Caco-2 (cell line): ENCODE measurements around the gene POU2F2. TPM values are rescaled to one million over a fixed set of nuclear protein-coding genes. Genes with fewer than 3 reads are reported as not detected.

Experiments
- BruUV-seq: library from RNA; stranded (reverse); fragments of 400-500 nt; replicated peaks from 2 replicates; lab custom pipeline; 2021; lab: Mats Ljungman, UMichigan
- CTCF ChIA-PET: fragments of 300-600 bp; sonication (Branson Sonifier 250); formaldehyde crosslinking; loops from one replicate; lab custom pipeline; 2022; ENCODE audit warnings: antibody characterized with exemption; lab: Charles Lee
- POLR2A ChIA-PET: fragments of 300-600 bp; sonication (Branson Sonifier 250); formaldehyde crosslinking; loops from one replicate; lab custom pipeline; 2022; ENCODE audit warnings: antibody characterized with exemption; lab: Charles Lee
- DNase-seq, 2 experiments: peaks; one replicate each; pipeline versions ENCODE4 v3.0.0 to v3.0.0-alpha.2; 2020 to 2022
- H3K27me3 ChIP-seq: replicated peaks from 2 replicates; pipeline ENCODE4 v1.6.0; 2011; ENCODE audit warnings: low read length; ENCODE audit not compliant: control insufficient read depth, insufficient read depth
- H3K36me3 ChIP-seq: 2 replicates; pipeline ENCODE4 v1.5.1; 2011; ENCODE audit warnings: low read length; ENCODE audit not compliant: control insufficient read depth, insufficient read depth
- H3K4me1 ChIP-seq: fragments of 250-450 bp; sonication (Bioruptor Pico); 2 replicates; pipeline ENCODE4 v1.5.1; 2020; ENCODE audit warnings: mild to moderate bottlenecking
- H3K4me3 ChIP-seq: 2 replicates; pipeline ENCODE4 v1.5.1; 2011; ENCODE audit warnings: low read depth, mild to moderate bottlenecking, control low read depth, low read length
- H3K9me3 ChIP-seq: fragments of 250-450 bp; sonication (Bioruptor Pico); 2 replicates; pipeline ENCODE4 v1.5.1; 2020; ENCODE audit warnings: mild to moderate bottlenecking, moderate library complexity
- H3K27ac Mint-ChIP-seq: one replicate; pipeline ENCODE4 v1.8.0; 2022; ENCODE audit warnings: mixed read lengths; ENCODE audit not compliant: unreplicated experiment
- H3K27me3 Mint-ChIP-seq: one replicate; pipeline ENCODE4 v1.8.0; 2022; ENCODE audit warnings: mixed read lengths; ENCODE audit not compliant: insufficient read depth, unreplicated experiment
- H3K36me3 Mint-ChIP-seq: one replicate; pipeline ENCODE4 v1.8.0; 2022; ENCODE audit warnings: mild to moderate bottlenecking, mixed read lengths; ENCODE audit not compliant: insufficient read depth, unreplicated experiment
- H3K4me1 Mint-ChIP-seq: one replicate; pipeline ENCODE4 v1.8.0; 2022; ENCODE audit warnings: low read depth, mixed read lengths; ENCODE audit not compliant: unreplicated experiment
- H3K4me3 Mint-ChIP-seq: one replicate; pipeline ENCODE4 v1.8.0; 2022; ENCODE audit warnings: mild to moderate bottlenecking, moderate library complexity, mixed read lengths; ENCODE audit not compliant: unreplicated experiment
- H3K9me3 Mint-ChIP-seq: one replicate; pipeline ENCODE4 v1.8.0; 2022; ENCODE audit warnings: mixed read lengths; ENCODE audit not compliant: unreplicated experiment
- intact Hi-C: fragments of 100-400 bp; cut with micrococcal nuclease; formaldehyde crosslinking; loops from one replicate; pipeline ENCODE4 v1.10.0; 2022; ENCODE audit not compliant: unreplicated experiment
- total RNA-seq: library from RNA; stranded (reverse); gene quantifications from 2 replicates; pipeline ENCODE4 v1.2.3, GENCODE V29; 2022
- TF ChIP-seq, protein P1 (sequence below), 2 experiments: fragments of 200-600 bp in 1 of 2; IDR thresholded peaks; 1 replicate in 1 of 2; 2 replicates in 1 of 2; pipeline versions ENCODE4 v1.5.1 to v1.8.0; 2011 to 2022; ENCODE audit warnings: antibody characterized with exemption in 1 of 2, control low read depth in 1 of 2, inconsistent platforms in 1 of 2, low read depth in 1 of 2, low read length in 1 of 2, mild to moderate bottlenecking in 1 of 2, moderate library complexity in 1 of 2; ENCODE audit not compliant: insufficient read depth in 1 of 2, severe bottlenecking in 1 of 2, unreplicated experiment in 1 of 2

Gene POU2F2
- total RNA-seq, 1 experiment from 2014 or later = 1.5 TPM

GRCh38 chr19:42093926-42094325 lies 38.3 kb downstream of the POU2F2 start:
- BruUV-seq = no TSS peak
- Histone ChIP-seq H3K4me3 (no peak overlapping the region), H3K4me1 (peaks cover 4% of the 10 kb centered on the region; the same call in 1 of the 2 replicates), H3K27me3 (no peaks in the 10 kb centered on the region), H3K36me3 (no peaks in the 10 kb centered on the region), H3K9me3 (no peaks in the 10 kb centered on the region)
- Mint-ChIP-seq H3K9me3 (no peaks in the 10 kb centered on the region), H3K4me1 (no peaks in the 10 kb centered on the region), H3K36me3 (no peaks in the 10 kb centered on the region), H3K4me3 (no peak overlapping the region), H3K27me3 (peaks cover 4% of the 10 kb centered on the region), H3K27ac (no peak overlapping the region)
- TF ChIP-seq, protein P1, sequence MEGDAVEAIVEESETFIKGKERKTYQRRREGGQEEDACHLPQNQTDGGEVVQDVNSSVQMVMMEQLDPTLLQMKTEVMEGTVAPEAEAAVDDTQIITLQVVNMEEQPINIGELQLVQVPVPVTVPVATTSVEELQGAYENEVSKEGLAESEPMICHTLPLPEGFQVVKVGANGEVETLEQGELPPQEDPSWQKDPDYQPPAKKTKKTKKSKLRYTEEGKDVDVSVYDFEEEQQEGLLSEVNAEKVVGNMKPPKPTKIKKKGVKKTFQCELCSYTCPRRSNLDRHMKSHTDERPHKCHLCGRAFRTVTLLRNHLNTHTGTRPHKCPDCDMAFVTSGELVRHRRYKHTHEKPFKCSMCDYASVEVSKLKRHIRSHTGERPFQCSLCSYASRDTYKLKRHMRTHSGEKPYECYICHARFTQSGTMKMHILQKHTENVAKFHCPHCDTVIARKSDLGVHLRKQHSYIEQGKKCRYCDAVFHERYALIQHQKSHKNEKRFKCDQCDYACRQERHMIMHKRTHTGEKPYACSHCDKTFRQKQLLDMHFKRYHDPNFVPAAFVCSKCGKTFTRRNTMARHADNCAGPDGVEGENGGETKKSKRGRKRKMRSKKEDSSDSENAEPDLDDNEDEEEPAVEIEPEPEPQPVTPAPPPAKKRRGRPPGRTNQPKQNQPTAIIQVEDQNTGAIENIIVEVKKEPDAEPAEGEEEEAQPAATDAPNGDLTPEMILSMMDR (IDR thresholded peaks at IDR 0.05; ENCODE audit: insufficient read depth in 1 of 2, low read depth in 1 of 2, low read length in 1 of 2, severe bottlenecking in 1 of 2, unreplicated experiment in 1 of 2) = no peak
- intact Hi-C loops = no loop called here
- no peak for DNase-seq
- ChIA-PET CTCF (no interaction called here), POLR2A (interaction anchor here (0.6 kb wide), 1 partner anchor 71 kb away, joined by 6 read pairs; no protein-coding TSS in a partner anchor)

DNA sequence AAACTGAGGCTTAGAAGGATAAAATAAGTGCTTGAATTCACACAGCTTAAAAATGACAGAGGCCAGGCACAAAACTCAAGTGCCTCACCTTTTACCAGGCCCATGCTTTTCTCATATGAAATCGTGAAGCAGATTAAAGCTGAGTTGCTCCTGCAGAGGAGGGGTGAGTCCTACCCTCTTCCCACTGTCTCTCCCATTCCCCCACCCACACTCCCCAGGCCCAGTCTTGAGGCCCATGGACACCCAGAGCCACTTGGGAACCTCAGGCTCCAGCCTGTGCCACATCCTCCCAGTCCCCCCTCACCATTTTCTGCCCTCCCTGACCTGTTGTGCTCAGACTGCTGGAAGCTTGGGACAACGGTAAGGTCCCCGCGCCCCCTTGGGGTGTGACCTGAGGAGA lies 38.7 kb downstream of the POU2F2 start:
- Mint-ChIP-seq H3K9me3 (no peaks in the 10 kb centered on the region), H3K4me3 (no peak overlapping the region), H3K27ac (no peak overlapping the region), H3K4me1 (no peaks in the 10 kb centered on the region), H3K27me3 (peaks cover 4% of the 10 kb centered on the region), H3K36me3 (no peaks in the 10 kb centered on the region)
- ChIA-PET CTCF (no interaction called here), POLR2A (no interaction called here)
- DNase-seq = no peak
- H3K27me3 ChIP-seq = no peaks in the 10 kb centered on the region
- peaks cover 4% of the 10 kb centered on the region; the same call in 1 of the 2 replicates for H3K4me1 ChIP-seq
- H3K9me3 ChIP-seq = no peaks in the 10 kb centered on the region
- intact Hi-C loops = no loop called here
- TF ChIP-seq, protein P1 (IDR thresholded peaks at IDR 0.05; ENCODE audit: insufficient read depth in 1 of 2, low read depth in 1 of 2, low read length in 1 of 2, severe bottlenecking in 1 of 2, unreplicated experiment in 1 of 2) = no peak
- no TSS peak for BruUV-seq
- H3K4me3 ChIP-seq = no peak overlapping the region
- H3K36me3 ChIP-seq = no peaks in the 10 kb centered on the region

DNA sequence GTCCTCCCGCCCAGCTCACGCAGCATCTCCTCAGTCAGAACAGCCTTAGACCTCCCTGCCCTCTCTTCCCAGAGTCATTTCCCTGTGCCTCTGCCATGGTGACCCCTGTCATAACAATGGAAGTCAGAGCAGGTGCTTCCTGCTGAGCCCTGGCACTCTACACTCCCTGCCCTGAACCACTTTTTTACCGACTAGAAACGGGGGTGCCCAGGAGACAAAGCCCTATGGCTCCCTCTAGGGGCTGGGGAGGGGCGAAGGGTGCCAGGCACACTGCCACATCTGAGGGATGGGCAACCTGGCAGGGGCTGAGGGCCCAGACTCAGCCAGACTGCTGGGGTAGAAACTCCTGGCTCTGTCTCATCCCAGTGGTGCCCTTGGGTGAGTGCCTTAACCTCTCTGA lies 39.9 kb downstream of the POU2F2 start:
- POLR2A ChIA-PET = interaction anchor here (0.6 kb wide), 1 partner anchor 233 kb away, joined by 5 read pairs; the partner anchor contains the start of gene RPS19
- Mint-ChIP-seq H3K4me3 (no peak overlapping the region), H3K27me3 (peaks cover 4% of the 10 kb centered on the region), H3K9me3 (no peaks in the 10 kb centered on the region), H3K36me3 (no peaks in the 10 kb centered on the region), H3K4me1 (peaks cover under 1% of the 10 kb centered on the region), H3K27ac (no peak overlapping the region)
- Histone ChIP-seq H3K4me1 (no peaks in the 10 kb centered on the region), H3K9me3 (no peaks in the 10 kb centered on the region), H3K27me3 (no peaks in the 10 kb centered on the region), H3K36me3 (no peaks in the 10 kb centered on the region), H3K4me3 (no peak overlapping the region)
- CTCF ChIA-PET = interaction anchor here (1.0 kb wide), 1 partner anchor 11 kb away, joined by 5 read pairs; no protein-coding TSS in a partner anchor
- peak in 1 of 2 experiments; percentile 52 for DNase-seq
- TF ChIP-seq, protein P1 (IDR thresholded peaks at IDR 0.05; ENCODE audit: insufficient read depth in 1 of 2, low read depth in 1 of 2, low read length in 1 of 2, severe bottlenecking in 1 of 2, unreplicated experiment in 1 of 2) = peak; percentile 51 to 60
- no TSS peak for BruUV-seq
- intact Hi-C loops = no loop called here
